GM23248 (cell line): ENCODE data around the gene DPEP2.

Experiments used
- EZH2 ChIP-seq: fragments of 200-600 bp; sonication (generic); IDR thresholded peaks from 2 replicates; pipeline ENCODE4 v1.6.1; 2018; ENCODE audit warnings: antibody characterized with exemption, mild to moderate bottlenecking; ENCODE audit not compliant: insufficient read depth, poor library complexity, severe bottlenecking
- EZH2phosphoT487 ChIP-seq: fragments of 200-600 bp; sonication (generic); IDR thresholded peaks from 2 replicates; pipeline ENCODE4 v1.6.1; 2018; ENCODE audit warnings: antibody characterized with exemption, moderate library complexity, mild to moderate bottlenecking, low read depth; ENCODE audit not compliant: insufficient read depth

- no peak for TF ChIP-seq EZH2
- no peak for TF ChIP-seq EZH2phosphoT487
Observed at GRCh38 chr16:67982011-67982696, 17.1 kb downstream of the DPEP2 start.
